HG02943 (cell line): ENCODE measurements around the gene DEPP1.
"Not testable (repeated sequence)": the region's sequence is repeated elsewhere in the genome, so short reads cannot be mapped to it uniquely, and the experiment has no call there.

Experiments
- ATAC-seq: cut with Tn5 transposase; IDR thresholded peaks from one replicate; pipeline ENCODE4 v1.9.1; 2021; ENCODE audit warnings: mild to moderate bottlenecking, low read depth, moderate library complexity; ENCODE audit not compliant: unreplicated experiment

DEPP1 gene, protein sequence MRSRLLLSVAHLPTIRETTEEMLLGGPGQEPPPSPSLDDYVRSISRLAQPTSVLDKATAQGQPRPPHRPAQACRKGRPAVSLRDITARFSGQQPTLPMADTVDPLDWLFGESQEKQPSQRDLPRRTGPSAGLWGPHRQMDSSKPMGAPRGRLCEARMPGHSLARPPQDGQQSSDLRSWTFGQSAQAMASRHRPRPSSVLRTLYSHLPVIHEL

DNA sequence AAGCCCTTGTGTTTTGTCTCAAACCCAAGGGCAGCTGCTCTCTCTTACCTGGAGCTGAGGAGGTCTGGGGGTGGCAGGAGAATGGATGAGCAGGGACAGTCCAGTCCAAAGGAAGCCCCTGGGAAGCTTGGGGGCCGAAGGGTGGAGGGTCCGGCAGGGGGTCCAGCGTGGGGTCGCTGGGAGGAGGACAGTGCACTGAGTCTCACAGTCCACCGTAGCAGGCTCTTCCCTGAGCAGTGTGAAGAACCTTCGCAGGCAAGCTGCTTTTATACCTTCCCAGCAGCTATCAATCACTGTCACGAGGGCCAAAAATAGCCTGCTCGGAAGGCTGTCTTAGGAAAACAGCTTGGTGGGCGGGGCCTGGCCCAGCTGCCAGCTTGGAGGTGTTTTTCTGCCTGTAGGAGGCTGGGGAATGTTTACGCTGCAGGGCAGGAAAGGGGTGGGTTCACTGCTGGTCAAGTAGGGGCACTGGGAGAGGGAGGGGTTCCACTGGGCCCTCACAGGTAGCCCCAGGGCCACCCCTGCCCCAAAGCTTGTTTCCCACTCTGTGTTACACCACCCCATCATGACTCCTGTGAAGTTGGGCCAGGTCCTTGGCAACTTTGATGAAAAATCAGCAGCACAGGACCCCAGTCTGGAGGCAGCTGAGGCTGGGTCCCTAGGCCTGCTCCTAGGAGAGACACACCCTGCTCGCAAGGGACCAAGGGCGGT, at the start of gene DEPP1:
Gene DEPP1, minus strand, starts transcription at position 240 of the 711 bp plus-strand sequence. CDS start 779 bp downstream, outside the sequence.
- ATAC-seq: no peak

DNA sequence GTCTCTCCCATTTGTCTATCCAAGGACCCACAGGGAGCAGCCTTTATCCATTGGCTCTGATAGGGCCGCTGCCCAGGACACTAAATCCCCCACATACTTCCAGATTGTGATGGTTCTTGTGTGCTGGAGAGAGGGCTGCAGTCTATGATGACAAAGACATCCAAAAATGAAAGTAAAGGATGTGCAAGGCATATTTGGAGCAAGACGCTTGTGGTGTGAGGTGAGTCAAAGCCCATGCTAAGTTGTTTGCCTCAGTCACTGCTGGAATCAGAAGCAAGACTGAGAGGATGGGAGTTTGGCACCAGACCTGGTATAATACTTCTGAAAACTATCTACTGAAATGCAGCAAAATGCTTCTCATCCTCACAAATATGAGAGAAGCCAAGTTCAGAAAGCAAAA, 44.8 kb upstream of the DEPP1 start:
- no peak for ATAC-seq

DNA sequence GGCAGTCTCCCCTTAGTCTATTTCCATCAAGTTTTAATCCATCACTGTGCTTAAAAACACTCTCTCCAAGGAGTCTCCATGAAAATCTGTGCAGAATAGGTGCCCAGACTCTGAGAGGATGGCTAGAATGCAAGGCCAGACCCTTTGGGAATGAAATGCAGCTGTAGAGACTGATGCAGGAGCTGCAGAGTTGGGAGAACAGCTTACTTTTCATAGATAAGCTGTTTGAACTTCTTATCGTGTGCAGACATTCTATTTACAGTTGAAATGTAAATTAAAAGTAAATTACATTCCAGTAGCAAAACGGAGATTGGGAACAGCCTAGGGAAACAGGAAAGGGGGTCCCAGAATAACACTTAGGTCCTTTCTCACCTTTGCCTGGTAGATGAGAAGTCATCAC, 37.0 kb upstream of the DEPP1 start:
- ATAC-seq: no peak

DNA sequence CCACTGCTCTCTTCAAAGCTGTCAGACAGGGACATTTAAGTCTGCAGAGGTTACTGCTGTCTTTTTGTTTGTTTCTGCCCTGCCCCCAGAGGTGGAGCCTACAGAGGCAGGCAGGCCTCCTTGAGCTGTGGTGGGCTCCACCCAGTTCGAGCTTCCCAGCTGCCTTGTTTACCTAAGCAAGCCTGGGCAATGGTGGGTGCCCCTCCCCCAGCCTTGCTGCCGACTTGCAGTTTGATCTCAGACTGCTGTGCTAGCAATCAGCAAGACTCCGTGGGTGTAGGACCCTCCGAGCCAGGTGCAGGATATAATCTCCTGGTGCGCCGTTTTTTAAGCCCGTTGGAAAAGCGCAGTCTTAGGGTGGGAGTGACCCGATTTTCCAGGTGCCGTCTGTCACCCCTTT, 35.9 kb upstream of the DEPP1 start:
- ATAC-seq: not testable (repeated sequence)

DNA sequence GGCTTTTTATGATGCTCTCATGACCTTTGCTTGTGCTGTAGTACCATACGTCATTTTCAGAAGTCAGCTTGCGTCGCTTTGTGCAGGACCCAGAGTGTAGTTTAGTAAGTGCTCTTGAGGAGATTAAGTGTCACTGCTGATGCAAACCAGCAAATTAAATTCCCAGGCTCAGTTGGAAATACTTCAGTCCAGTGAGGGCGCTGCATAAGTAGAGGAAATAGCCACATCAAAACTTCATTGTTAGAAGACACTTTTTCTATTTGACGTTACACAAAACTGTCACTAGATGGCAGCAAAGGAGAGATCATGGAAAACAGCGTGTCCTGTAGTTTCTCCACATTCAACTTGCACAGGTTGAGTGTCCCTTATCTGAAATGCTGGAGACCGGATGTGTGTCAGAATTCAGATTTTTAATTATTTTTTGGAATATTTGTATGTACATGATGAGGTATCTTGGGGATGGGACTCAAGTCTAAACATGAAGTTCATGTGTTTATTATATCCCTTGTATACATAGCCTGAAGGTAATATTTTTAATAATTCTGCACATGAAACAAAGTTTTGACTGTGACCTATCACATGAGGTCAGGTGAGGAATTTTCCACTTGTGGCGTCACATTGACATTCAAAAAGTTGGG, 30.0 kb upstream of the DEPP1 start:
- peak; percentile 86 for ATAC-seq

DNA sequence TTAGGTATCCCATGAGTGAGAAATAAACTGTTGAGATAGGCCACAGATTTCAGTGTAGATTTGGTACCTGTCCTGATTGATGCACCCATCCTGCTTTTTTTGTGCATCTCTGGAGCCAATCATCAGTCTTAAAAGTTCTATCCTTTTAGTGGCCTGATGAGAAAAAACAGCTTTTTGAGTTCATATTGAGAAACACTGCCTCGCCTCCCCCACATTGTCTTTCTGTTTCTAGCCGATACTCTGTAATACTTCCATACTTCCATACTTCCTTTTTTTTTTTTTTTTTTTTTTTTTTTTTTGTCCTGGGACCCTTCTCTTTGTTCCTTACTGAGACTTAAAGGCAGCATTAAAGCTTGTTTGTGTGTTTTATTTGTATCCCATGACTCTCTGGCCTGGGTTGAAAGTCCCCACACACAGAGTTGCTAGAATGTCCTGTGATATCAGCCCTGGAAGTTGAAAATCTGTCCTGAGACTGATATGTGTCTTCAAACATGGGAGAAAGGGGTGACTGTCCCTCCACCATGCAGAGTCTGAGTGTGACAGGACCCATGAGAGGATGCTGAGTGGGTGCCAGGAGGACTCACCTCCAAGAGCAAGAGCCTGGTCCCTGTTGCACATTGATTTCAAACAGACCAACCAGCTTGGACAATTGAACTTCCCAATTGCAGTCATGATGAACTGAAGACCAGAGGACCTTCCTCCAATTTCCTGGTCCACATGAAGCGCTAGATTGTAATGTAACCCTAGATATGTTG, 27.8 kb upstream of the DEPP1 start:
- ATAC-seq: no peak

DNA sequence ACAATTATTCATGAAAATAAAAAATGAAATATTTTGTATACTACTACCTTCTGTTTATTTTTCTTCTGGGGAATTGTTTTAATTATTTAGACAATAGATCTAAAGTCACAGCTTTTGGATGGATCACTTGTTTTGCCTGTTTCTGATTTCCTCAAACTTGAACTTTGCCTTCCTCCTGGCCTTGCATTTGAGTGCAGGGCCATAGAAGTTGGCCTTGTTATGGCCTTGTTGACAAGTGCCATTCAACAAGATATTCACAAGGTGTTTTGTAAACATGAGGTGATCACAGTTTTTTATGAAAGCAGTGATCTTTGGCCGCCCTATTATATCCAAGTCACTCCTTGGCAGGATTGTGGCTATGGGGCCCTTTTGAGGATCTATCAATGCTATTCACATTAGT, 26.7 kb upstream of the DEPP1 start:
- no peak for ATAC-seq

DNA sequence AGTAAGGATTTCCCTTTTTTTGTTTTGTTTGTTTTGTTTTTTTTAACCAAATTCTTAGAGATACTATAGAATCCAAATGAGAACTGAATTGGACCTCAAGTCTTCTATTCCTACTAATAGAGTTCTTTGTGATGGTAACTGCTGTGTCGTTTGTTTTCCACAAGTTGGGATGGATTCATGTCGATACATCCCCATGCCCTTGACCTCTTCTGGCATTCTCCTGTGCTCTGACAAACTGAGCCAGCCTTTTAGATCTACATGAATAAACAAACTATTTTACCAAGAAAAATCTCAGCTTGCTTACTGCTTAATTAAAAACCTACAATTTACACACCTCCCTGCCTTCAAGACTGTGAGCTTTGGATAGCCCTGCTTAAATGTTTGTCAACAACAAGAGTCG, 26.1 kb upstream of the DEPP1 start:
- no peak for ATAC-seq

DNA sequence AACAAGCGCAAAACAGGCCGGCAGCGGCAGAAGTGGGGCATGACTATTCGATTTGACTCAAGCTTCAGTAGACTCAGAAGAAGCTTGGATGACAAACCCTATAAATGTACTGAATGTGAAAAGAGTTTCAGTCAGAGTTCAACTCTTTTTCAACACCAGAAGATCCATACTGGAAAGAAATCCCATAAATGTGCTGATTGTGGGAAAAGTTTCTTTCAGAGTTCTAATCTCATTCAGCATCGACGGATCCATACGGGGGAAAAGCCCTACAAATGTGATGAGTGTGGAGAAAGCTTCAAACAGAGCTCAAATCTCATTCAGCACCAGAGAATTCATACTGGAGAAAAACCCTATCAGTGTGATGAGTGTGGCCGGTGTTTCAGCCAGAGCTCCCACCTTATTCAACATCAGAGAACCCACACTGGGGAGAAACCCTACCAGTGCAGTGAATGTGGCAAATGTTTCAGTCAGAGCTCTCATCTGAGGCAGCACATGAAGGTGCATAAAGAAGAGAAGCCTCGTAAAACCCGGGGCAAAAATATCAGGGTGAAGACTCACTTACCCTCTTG, 24.9 kb upstream of the DEPP1 start:
- no peak for ATAC-seq

DNA sequence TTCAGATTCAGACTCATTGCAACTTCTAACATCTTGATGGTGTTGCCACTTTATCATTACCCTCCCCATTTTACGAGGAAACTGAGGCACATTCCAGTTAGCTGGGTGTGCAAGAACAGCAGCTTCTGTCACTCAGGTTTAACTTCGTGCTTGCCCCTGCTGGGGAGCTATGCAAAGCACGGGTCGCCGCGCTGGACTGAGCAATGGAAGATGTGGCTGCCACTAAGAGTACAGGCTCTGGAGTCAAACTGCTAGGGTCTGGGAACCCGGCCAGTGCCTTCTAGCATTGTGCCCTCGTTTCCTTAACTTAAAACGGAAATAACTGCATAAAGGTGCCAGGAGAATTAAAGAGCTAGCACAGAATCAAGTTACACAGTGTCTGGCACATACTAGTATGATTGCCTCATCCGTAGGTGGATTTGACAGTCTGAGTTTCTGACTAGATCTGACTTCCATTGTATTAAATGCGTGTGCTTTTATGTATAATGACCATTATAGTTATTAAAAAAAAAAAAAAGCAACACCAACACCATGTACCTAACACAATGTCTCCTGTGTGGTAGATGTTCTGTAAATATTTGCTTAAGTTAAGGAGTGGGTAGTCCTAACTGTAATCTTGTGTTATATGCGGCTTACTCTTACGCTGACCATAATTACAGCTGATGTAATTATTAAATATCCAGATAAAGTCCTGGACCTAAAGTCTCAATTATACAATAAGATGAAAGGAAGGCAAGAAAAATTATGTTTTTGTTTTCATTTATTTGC, 23.0 kb upstream of the DEPP1 start:
- ATAC-seq: peak; percentile 83

DNA sequence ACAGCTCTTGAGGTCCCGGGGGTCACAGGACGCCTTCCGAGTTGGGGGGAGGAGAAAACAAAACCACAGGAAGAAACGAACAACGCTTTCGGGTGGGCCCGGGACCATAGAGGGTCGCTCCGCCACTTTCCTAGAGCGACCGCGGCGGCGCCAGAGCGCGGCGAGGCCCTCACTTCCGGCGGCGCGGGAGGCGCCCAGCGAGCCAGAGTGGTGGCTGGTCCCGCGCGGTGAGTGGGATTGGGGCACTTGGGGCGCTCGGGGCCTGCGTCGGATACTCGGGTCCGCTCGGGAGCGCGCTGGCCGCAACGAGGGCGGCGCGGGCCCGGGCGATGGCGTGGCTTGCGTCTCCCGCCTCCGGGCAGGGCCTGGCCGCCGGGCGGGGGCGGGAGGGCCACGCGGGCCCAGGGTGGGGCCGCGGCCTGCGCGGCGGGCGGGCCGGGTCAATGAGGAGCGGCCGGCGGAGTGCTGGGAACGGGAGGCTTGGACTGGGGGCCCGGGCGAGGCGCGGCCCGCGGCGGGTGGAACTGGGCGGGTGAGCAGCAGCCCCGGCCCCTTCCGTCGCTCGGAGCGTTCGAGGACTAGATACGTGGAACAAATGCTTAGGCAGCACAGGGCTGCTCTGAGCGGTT, 22.3 kb upstream of the DEPP1 start, which contains the start of gene ZNF22:
Gene ZNF22, plus strand, starts transcription at position 172 of the 629 bp plus-strand sequence. CDS start 2,446 bp downstream, outside the sequence.
- peak; percentile 68 for ATAC-seq

DNA sequence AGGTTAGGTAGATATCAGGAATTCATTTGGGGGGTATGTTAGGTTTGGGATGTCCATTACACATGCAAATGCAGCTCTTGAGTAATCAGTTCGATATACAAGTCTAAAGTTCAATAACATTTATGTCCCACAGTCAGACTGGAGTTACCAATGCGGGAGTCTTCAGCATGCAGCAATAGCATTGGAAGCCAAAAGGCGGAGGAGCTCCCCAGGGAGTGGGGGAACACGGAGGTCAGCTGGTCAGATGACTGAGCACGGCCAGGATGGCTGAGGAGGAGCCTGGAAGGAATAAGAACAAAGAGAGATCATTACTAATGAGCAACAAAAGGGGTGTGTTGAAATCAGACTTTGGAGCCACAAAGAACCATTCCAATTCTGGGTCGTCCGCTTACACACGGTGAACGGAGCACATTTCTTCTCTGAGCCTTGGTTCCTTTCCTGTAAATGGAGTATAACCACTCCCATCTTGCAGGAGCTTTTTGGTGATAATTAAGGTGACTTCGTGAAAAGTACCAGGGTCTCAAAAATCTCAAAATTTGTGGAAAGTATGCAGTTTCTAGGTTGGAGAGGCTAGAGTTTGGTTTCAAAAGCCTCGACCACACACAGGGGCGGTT, 21.6 kb upstream of the DEPP1 start:
- ATAC-seq: no peak

DNA sequence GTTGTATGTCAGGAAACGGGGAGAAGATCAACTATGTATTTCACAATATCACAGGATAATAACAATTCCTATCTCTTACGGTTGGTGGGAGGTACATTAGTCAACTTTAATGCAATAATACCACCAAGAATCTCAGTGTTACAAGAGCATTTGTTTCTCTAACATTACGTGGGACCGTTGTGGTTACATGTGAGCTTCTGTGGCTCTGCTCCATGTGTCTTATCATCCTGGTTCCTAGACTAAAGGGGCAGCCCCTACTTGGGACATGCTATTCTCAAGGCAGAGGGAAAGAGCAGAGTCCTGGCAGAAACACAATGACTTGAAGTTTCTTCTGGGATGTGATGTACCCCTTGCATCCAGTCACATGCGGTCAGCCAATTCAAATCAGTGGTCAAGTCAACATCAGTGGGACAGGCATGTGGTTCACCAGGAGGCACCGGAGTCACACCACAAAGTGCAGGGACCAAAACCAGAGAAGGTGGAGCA, 19.6 kb upstream of the DEPP1 start:
- no peak for ATAC-seq

DNA sequence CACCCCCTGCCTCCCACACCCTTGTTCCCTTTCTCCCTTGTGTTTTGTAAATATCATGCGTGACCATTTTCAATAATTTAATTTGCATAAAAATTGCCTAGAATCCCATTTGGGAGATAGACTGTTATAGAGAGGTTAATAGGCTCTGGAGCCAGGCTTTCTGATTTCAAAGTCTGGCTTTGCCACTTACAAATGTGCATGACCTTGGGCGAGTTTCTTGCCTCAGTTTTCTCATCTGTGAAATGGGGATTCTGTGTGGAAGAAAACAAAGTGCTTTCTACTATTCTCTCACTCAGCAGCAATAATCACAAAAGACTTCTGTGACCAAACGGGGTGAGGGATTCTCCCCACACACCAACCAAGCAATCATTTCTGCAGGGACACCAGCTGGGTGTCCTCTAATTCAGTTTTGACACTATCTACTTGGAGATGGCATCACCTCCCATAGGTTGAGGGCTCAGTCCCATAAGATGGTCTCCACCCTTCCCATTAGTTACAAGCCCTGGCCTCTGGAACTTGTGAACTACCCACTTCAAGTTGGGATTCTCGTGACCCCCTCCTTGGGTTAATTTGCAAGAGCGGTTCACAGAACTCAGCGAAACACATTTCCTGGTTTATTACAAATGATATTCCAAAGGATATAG, 18.6 kb upstream of the DEPP1 start:
- no peak for ATAC-seq

DNA sequence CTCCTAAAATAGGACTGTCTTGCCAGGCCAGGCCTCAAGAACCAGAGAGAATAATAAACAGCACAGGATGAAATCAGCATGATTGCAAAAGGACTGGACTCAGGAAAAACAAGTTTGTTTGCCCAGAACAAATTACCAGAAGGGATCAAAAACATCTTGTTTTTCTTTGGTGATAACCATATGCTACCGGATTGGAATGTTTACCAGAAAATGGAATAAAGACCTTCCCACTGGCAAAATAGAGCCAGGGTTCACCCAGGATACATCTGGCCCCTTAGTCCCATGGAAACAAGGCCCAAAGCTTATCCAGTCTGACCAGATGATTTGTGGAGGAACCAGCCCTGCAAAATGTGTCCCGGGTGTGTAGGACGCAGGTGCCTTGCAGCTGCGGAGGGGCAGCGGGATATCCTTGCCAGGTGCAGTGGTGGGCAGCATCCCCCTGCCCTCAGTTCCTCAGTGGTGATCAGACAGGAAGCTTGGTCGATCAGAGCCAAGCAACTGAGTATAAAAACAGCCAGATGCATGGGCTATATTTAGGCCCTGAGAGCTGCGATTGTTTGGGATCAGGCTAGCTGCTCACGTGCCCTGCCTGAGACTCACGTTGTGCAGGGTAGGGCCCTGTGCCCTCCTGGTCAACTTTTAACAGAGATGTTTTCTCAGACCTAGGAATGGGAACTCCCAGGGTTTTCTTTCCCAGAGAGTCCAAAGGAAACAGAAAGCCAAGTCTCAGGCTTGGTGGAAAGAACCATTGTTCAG, 17.5 kb upstream of the DEPP1 start:
- no peak for ATAC-seq

DNA sequence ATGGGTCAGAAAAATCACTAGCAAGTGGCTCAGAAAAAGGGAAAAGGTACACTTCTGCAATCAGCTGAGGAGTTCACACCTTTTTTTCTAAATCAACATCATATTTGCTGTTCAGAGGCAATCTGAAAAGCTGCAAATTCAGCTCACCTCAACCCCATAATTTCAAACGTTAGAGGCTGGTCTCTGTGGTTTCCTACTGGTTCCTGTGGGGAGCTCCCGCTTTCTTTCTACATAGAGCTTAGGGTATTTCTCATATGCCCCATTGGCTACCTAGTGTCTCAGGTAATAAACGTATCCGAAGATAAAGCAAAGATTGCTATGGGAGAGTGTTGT, 16.9 kb upstream of the DEPP1 start:
- no peak for ATAC-seq

DNA sequence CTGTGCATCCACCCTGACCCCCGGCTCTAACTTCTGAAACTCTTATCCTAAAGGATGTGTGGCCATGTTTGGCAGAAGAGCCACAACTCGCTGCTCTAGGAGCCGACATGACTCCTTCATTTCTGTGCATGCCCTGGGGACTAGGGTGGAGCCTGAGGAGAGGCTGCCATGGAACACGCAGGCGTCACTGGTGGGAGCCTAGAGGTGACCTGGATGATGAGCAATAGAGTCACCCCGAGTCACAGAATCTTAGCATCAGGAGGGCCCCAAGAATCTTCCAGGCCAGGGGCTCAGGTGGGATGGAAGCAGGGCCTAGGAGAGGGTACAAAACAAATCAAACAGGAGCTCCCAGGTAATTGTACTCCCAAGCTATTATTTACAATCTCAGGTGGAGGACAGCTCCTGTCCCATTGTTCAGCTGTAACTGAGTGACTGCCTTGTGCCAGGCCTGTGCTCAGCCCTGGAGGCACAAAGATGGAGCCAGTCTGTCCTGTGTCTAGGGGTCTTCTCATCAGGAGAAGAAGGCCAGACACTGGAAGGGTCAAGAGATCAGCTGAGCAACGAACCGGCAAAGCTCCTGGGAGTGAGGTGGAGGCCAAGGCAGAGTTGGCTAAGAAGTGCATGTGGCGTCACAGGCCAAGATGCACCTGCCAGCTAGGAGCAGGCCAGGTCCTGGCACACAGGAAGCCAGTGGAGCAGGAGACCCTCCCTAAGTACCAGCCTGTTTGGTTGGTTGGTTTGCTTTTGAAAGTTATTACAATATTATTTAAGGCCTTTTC, 16.3 kb upstream of the DEPP1 start:
- ATAC-seq: no peak
